HEK293 (cell line): ENCODE data around the gene PPIL4.

Source experiments
- CTCF ChIA-PET: fragments of 350-600 bp; formaldehyde crosslinking; extraction: SDS; loops from one replicate; lab custom pipeline; 2021; ENCODE audit warnings: antibody characterized with exemption; lab: Yijun Ruan, JAX
- POLR2A ChIA-PET: fragments of 300-600 bp; formaldehyde crosslinking; extraction: SDS; loops from one replicate; lab custom pipeline; 2020; ENCODE audit warnings: antibody characterized with exemption, inconsistent platforms; lab: Yijun Ruan, JAX
- H3K27ac ChIP-seq: fragments of 200-500 bp; sonication (Bioruptor generic); 2 replicates; pipeline ENCODE4 v1.5.1; 2014; ENCODE audit warnings: low read depth, low read length, control low read depth, inconsistent platforms; ENCODE audit errors: extremely low read depth
- H3K36me3 ChIP-seq, 2 experiments: fragments of 200-500 bp in 1 of 2; sonication (Bioruptor generic) in 1 of 2; 1 replicate in 1 of 2; 2 replicates in 1 of 2; pipeline ENCODE4 v1.5.1; 2014 to 2017; ENCODE audit warnings: inconsistent platforms in 2 of 2, low read length in 2 of 2; ENCODE audit not compliant: control insufficient read depth in 2 of 2, insufficient read depth in 1 of 2
- H3K4me1 ChIP-seq: fragments of 200-500 bp; sonication (Bioruptor generic); 2 replicates; pipeline ENCODE4 v1.5.1; 2014; ENCODE audit warnings: mild to moderate bottlenecking, low read length, inconsistent platforms; ENCODE audit not compliant: control insufficient read depth, insufficient read depth
- H3K4me3 ChIP-seq: 2 replicates; pipeline ENCODE4 v1.5.1; 2011; ENCODE audit warnings: low read depth, mild to moderate bottlenecking, control low read depth, low read length, moderate library complexity
- H3K9me3 ChIP-seq: fragments of 200-500 bp; sonication (Bioruptor generic); 2 replicates; pipeline ENCODE4 v1.5.1; 2014; ENCODE audit warnings: low read depth, low read length, inconsistent platforms; ENCODE audit not compliant: control insufficient read depth, insufficient read depth
- KLF9 ChIP-seq: fragments of 450-650 bp; formaldehyde crosslinking; IDR thresholded peaks from 2 replicates; pipeline ENCODE4 v1.5.1; 2016; ENCODE audit warnings: missing biosample characterization, missing genetic modification characterization, low read depth
- MYNN ChIP-seq: fragments of 450-650 bp; formaldehyde crosslinking; IDR thresholded peaks from 2 replicates; pipeline ENCODE4 v1.5.1; 2016; ENCODE audit warnings: missing biosample characterization, missing genetic modification characterization, borderline replicate concordance
- PRDM2 ChIP-seq: fragments of 450-650 bp; formaldehyde crosslinking; IDR thresholded peaks from 2 replicates; pipeline ENCODE4 v1.5.1; 2016; ENCODE audit warnings: missing biosample characterization, missing genetic modification characterization, borderline replicate concordance
- REST ChIP-seq: fragments of 450-650 bp; formaldehyde crosslinking; IDR thresholded peaks from 2 replicates; pipeline ENCODE4 v1.5.1; 2016; ENCODE audit warnings: missing biosample characterization, missing genetic modification characterization
- ZIC2 ChIP-seq: fragments of 450-650 bp; formaldehyde crosslinking; IDR thresholded peaks from 2 replicates; pipeline ENCODE4 v1.5.1; 2016; ENCODE audit warnings: missing biosample characterization, missing genetic modification characterization
- ZNF24 ChIP-seq: fragments of 450-650 bp; formaldehyde crosslinking; IDR thresholded peaks from 2 replicates; pipeline ENCODE4 v1.5.1; 2016; ENCODE audit warnings: missing biosample characterization, missing genetic modification characterization
- ZNF37A ChIP-seq: fragments of 450-650 bp; IDR thresholded peaks from 2 replicates; pipeline ENCODE4 v1.5.1; 2018; ENCODE audit warnings: missing biosample characterization, missing genetic modification characterization
- ZNF423 ChIP-seq: fragments of 450-650 bp; formaldehyde crosslinking; IDR thresholded peaks from 2 replicates; pipeline ENCODE4 v1.5.1; 2016; ENCODE audit warnings: missing biosample characterization, missing genetic modification characterization
- ZNF558 ChIP-seq: fragments of 450-650 bp; formaldehyde crosslinking; IDR thresholded peaks from 2 replicates; pipeline ENCODE4 v1.5.1; 2016; ENCODE audit warnings: missing biosample characterization, missing genetic modification characterization
- ZNF623 ChIP-seq: fragments of 450-650 bp; formaldehyde crosslinking; IDR thresholded peaks from 2 replicates; pipeline ENCODE4 v1.5.1; 2016; ENCODE audit warnings: missing biosample characterization, missing genetic modification characterization
- ZSCAN16 ChIP-seq: fragments of 450-650 bp; formaldehyde crosslinking; IDR thresholded peaks from 2 replicates; pipeline ENCODE4 v1.5.1; 2016; ENCODE audit warnings: missing biosample characterization, missing genetic modification characterization

Gene PPIL4

GRCh38 chr6:149476789-149477455, 68.9 kb downstream of the PPIL4 start:
- Histone ChIP-seq H3K36me3 (no peaks in the 10 kb centered on the region), H3K27ac (no peak overlapping the region), H3K4me1 (peaks cover 9% of the 10 kb centered on the region), H3K9me3 (no peaks in the 10 kb centered on the region), H3K4me3 (no peak overlapping the region)
- ChIA-PET POLR2A (no interaction called here), CTCF (interaction anchor here (0.9 kb wide), 1 partner anchor 40 kb away, joined by 4 read pairs; no protein-coding TSS in a partner anchor)
- no peak for TF ChIP-seq MYNN
- TF ChIP-seq ZNF623, result no peak
- peak; percentile 86 for TF ChIP-seq ZNF24 (tag by site-specific recombination)
- no peak for TF ChIP-seq ZNF37A (tag by site-specific recombination)
- TF ChIP-seq PRDM2 (tag by site-specific recombination), result no peak
- TF ChIP-seq ZSCAN16, result no peak
- TF ChIP-seq ZNF423, result no peak
- no peak for TF ChIP-seq KLF9 (tag by site-specific recombination)

- no peak overlapping the region for H3K27ac ChIP-seq
- TF ChIP-seq REST (tag by site-specific recombination) (peak; percentile 85), ZIC2 (tag by site-specific recombination) (0 out of 2 replicates have a peak, but pooled peaks have one; percentile 39), ZNF558 (tag by site-specific recombination) (no peak)
- TF ChIP-seq, all 188 proteins: peak for 2
- Histone ChIP-seq H3K4me3 (no peak overlapping the region), H3K9me3 (no peaks in the 10 kb centered on the region), H3K36me3 (no peaks in the 10 kb centered on the region), H3K4me1 (peaks cover 9% of the 10 kb centered on the region)
- CTCF ChIA-PET, result interaction anchor here (1.0 to 1.5 kb wide), 2 partner anchors 29 to 446 kb away, joined by 3 to 4 read pairs; no protein-coding TSS in a partner anchor
- POLR2A ChIA-PET, result interaction anchor here (0.5 to 0.7 kb wide), 2 partner anchors 9 to 1974 kb away, joined by 3 read pairs; no protein-coding TSS in a partner anchor
Measured at GRCh38 chr6:149474108-149474935, 71.5 kb downstream of the PPIL4 start.
